GM13977 (cell line): Measurements from ENCODE around the gene AKNA.

ENCODE experiments used
- DNase-seq: peaks from one replicate; pipeline ENCODE4 v3.0.0; 2012; ENCODE audit warnings: low spot score
- CTCF ChIP-seq: IDR thresholded peaks from 2 replicates; pipeline ENCODE4 v1.5.1; 2012; ENCODE audit warnings: mild to moderate bottlenecking, control low read depth; ENCODE audit not compliant: insufficient read depth; ENCODE audit errors: extremely low read depth, missing control alignments
- in situ Hi-C: fragments of 300-500 bp; cut with MboI; formaldehyde crosslinking; loops from one replicate; pipeline ENCODE4 v1.12.0; 2022; ENCODE audit warnings: low sequenced_read_pairs, low pct_unique_long_range_greater_than_20kb, mixed read lengths, inconsistent platforms; ENCODE audit not compliant: unreplicated experiment

The AKNA gene

GRCh38 chr9:114304416-114305188 is 83.2 kb downstream of the AKNA start:
- no peak for DNase-seq
- no peak for TF ChIP-seq CTCF
- in situ Hi-C loops, result no loop called here

GRCh38 chr9:114303977-114304376 is 83.8 kb downstream of the AKNA start:
- in situ Hi-C loops, result no loop called here
- TF ChIP-seq CTCF, result no peak
- no peak for DNase-seq

- DNase-seq, result no peak
These were observed 84.2 kb downstream of the AKNA start for GRCh38 chr9:114303571-114303970.

GRCh38 chr9:114302727-114303126 is 85.1 kb downstream of the AKNA start:
- no peak for DNase-seq
- in situ Hi-C loops, result no loop called here
- TF ChIP-seq CTCF, result no peak

More at GRCh38 chr9:114303571-114303970, 84.2 kb downstream of the AKNA start:
- in situ Hi-C loops, result no loop called here
- TF ChIP-seq CTCF, result no peak

GRCh38 chr9:114301798-114302565 is 85.8 kb downstream of the AKNA start:
- DNase-seq, result no peak
- no peak for TF ChIP-seq CTCF
- in situ Hi-C loops, result no loop called here

- in situ Hi-C loops, result no loop called here
- no peak for TF ChIP-seq CTCF
- no peak for DNase-seq
These were observed 86.7 kb downstream of the AKNA start for GRCh38 chr9:114300846-114301797.
